ENCODE measurements around the gene SPARCL1.

SPARCL1 gene

DNA sequence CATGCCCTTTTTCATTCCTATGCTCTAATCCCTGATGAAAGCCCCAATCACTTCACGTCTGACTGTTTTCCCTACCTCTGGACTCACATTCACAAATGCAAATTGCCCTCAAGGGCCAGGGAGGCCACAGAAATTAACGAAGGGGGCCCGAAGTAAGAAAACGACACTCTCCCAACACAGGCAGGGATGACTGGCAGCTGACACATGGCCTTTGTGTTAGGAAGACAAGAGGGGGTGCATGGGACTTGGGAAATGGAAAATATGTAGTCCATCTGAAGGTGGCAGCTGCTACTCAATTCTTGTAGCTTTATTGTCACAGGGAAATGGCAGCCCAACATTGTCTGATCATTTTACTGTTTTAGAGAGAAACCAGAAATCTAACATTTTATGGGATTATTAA is 12.3 kb upstream of the SPARCL1 start:
- DNase-seq, result no peak

DNA sequence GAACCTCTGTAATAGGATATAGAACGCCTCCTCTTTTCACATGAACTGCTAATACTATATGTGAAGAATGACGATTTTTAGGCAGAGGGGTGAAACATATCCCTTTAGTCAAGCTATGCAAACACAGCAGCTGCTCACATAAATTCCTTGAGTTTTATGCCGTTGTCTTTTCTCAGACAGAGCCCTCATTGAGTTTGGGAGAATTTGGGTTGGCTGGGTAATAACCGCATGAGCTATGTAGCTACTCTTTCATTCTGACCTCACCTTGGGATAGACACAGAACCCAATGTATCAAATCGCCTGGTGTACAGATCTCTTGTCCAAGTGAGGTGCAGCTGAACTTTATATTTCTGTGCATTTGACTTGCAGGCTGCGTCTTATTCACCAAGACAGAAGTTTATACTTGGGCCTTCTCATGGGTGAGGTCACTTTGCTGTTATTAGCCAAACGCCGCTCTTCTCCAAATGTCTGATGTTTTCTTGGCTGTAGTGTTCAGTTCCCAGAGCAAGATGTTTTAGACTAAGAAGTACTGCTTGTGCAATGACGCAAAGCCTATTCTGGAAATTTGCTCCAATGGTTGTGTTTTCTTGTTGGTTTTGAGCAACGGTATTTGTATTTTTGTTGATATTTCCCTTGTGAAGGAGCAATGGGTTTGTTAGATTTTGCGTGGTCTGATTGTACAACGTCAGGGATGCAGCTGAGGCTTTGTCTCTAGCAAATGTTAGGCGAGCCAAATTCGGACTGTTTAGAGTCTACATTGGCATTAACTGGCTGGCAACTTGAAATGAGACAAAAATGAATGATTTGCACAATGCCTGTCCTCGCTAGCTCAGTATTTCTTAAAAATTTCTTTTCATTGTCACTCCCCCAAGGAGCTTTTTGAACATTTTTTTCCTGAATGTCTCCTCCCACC is 11.2 kb upstream of the SPARCL1 start:
- DNase-seq, result no peak

DNA sequence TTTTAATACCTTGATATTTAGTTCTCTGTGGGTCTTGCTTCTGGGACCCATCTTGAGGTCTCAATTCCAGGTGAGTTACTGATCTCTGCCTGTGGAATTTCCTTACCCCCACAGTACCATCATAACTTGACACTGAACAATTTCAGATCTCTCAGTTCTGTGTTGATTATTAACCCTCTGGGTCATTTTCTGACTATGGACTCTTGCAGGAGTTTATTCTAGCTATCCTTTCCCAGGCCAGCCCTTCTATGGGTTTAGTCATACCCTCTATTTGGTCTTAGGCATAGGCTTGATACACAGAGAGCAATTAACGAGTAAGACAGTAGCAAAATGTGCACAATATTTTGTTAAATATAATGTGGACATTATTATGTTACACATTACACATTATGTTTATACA is 3.7 kb upstream of the SPARCL1 start:
- DNase-seq, result no peak

DNA sequence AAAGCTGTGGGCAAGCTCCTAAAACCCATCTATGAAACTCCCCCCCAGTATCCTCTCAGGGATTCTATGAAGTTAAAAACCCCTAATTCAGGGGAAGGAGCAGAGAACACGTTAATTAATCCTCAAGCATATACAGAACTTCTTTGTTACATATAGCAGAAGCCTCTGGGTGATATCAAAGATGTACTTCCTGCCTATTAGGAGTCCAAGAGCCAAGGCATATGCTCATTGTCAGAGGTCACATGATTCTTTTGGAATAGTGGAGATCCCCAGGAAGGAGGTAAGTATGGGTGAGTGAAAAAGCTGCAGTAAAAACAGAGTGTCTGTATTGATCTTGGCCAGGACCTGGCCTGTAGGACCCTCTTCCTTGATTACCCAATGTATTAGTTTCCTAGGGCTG is 2.9 kb upstream of the SPARCL1 start:
- DNase-seq, result no peak

DNA sequence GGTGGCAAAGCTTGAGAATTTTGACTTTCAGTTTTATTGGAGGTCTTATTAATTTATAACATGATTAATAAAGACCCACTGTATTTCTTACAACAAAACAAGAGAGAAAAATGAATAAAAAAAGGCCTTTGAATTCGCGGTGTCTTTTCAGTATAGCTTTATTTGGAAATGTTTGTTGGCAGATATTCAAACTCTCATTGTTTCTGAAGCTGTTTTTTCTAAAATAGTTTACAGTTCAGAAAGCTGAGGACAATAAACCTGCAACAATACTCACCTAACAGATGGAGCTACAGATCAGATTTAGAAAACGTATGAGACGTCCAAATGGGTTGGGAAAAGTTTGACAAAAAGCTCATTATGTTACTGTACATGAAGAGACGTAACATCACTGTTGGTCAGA is 2.4 kb upstream of the SPARCL1 start:
- DNase-seq, result no peak

DNA sequence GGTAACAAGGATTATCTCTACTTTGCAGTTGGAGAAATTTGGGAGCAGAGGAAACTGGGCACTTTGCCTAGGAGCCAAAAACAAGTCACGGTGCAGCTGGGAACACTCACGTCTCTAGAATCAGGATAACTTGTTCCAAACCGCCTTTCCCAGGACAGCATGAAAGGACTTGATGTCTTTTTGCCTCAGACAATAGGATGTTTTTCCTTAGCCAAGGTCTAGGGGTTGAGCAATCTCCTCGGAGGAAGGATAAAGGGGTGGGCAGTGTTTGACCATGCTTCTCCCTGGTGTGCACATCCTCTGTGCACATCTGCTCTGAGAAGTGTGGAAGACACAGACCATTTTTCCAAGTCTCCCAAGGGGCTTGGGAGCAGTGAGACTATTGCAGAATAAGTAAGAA is 1.7 kb upstream of the SPARCL1 start:
- DNase-seq, result no peak

DNA sequence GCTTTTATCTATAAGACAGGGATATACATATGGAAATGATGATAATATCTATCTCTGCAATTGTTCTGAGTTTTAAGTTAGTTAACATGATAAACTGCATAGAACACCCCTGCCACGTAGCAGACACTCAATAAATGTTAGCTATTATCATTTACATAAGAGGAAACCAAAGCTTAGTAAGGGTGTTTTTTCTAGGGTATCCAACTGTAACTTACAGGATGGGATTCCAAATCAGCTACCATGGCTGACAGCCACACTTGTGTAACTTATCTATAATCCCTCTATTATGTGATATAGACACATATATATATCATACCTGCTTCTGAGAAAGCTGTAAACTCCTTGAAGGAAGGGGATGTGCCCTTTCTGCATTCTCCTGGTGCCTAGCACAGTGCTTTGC is 1.1 kb upstream of the SPARCL1 start:
- DNase-seq, result no peak

DNA sequence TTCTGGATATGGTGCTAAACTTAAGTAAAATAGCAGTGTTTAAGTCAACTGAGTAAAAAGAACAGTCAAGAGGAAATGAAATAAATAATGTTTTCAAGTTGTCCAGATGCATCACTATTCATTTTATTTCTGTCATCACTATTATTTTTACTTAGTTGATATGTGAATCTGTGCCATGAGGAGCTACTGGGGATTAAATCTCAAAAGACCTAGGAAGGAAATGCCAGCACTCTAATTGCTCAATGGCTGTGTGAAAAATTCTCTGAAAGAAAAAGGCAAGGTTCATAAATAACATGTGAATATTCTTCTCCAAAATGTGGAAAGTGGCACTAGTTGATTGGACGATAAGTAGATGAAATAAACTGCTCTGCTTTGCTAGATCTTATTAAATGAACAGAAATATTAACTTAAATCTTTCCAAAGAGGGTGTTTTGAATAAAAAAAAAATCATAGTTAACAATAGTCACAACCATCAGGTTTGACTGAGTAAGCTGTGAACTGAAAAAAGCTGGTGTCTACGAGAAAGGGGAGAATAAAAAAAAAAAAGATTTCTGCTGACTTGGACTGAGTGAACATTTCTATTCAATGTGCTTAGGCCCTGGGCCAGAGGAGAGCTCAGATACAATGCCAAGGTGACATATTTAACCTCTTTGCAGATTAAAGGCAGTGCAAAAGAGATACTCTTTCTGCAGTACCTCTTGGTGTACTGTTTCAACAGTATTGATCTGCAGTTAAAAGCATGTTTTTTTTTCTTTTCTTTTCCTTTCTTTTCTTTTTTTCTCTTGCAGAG is 1.6 kb downstream of the SPARCL1 start:
- no peak for DNase-seq

DNA sequence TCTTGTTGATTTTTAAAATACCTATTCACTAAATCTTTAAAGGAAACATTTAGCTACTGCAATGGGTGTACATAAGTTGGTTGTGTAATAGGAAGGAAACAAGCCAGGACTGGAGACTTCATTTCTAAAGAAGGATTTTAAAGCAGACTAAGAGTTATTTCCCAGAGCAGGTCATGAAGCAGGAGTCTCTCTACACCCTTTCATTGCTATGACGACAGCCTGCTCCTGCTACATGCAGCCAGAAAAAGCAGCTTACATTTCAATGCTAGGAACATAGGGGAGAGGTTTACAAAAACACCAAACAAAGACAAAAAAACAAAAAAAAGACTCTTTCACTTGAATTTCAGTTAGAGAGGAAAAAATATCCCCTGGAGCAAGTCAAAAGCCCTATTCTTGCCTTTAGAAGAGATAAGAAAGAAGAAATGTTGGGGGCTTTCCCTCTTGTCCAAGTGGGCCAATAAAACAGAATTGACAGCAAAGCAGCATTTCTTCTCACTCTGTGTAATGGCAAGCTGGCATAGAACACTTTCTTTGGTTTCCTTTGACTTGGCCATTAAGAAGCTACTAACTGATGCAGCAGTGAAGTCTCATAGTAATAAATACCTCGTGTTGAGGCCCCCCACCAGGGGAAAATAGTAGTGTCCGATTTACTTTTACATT is 3.4 kb downstream of the SPARCL1 start:
- DNase-seq, result peak; percentile 4 to 15

DNA sequence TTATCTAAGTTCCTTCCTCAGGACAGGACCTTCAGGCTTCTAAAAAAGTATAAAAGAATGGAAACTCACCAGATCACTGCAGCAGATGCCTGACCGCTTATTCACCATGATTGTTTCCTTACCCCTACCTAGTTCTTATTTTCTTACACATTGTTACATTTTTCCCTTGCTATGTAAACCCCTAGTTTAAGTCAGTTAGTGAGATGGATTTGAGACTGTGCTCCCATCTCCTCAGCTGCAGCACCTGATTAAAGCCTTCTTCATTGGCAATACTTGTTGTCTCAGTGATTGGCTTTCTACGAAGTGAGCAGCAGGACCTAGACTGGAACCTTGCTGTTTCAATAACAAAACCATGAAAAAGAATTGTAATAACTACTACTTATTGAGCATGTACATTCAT is 4.7 kb downstream of the SPARCL1 start:
- no peak for DNase-seq

DNA sequence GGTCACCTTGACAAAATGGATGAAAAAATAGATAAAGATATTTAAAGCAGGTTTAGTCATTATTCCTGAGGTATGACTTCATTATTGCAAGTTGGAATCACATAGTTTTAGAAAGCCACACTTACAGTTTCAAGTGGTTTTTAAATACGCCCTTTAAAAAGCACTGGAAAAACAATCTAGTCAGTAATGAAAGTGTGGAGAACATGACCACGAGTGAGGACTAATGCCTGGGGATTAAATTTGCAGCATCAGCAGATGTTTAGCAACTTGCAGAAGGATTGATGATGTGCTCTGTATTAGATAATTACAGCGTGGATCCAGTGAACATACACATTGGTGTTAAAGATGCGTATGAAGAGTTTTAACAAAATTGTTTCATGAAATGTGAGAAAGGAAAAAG is 5.9 kb downstream of the SPARCL1 start:
- DNase-seq, result no peak

DNA sequence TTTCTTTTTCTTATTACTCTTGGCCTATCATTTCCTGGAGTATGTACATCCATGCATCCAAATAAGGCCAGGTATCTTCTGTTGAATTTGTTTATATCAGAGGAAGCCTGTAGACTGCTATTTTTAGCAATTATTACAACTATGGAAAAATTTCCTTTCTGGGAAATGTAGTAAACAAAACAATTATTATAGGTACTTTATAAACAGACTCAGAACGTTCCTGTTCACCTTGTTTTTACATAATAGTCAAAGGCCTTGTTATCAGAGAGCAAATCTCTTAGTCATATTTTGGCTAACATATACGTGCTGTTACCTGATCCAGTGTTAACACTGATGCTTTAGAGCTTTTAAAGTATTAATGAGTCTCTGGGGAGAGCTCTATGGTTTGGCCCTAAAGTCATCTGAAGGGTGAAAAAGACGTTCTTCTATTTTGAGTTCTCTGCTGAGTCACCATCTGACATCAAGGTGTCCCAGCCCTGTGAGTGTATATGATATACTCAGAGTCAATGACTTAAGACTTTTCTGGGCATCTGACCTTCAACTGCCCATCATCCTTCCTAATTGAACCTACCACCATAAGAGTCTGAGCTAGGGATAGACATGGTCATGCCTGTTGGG is 7.3 kb downstream of the SPARCL1 start:
- no peak for DNase-seq

DNA sequence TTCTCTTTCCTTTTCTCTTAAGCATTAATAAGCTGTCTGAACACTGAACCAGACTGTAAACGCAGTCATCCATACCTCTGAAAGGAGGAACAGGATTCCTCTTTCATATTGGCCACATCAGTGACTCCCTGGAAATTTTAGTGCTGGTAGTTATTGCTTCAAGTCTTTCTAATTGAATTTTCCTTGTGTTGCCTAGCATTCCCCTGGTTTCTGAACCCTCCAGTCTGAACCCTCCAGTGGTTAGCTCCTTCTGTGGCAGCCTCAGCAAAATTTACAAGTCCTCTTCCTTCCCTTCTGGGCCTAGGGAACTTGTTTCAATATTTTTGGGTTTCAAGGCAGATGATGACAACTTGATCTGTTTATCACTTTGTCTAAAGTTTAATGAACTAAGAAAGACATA is 7.9 kb downstream of the SPARCL1 start:
- DNase-seq, result no peak

DNA sequence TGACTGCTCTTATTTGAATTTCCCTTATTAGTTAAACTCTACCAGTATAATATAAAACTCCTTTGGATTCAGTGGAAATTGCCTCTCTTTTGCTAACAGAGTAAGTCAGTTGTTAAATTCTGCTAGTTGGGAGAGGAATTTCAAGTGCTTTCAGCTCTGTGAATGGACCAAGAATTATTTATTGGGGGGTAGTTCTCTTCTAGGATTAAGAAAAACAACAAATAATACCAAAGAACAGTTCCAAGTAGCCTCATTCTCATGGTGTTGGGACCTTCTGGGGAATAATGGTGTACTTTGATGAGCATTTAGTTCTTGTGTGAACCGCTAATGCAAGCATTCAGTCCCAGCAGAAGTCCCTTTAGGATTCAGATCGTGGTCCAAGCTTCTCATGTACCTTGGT is 11.6 kb downstream of the SPARCL1 start:
- DNase-seq, result no peak

DNA sequence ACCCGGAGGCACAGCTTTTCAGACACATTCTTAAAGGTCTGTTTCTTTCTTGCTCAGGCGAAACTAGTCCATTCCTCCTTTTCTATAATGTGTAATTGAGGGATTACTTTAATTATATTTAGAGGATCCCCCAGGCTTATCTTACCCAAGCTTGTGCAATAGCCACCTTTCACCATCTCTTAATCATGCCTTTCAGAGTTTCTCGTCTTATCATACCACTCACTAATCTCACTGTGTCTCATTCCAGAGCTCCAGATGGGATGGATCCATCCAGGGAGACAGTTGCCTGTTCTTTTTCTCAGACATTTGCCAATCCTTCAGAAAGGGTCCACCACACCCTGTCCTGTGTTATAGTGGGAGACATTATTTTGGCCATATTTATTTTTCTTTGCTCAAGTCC is 12.5 kb downstream of the SPARCL1 start:
- DNase-seq, result no peak

DNA sequence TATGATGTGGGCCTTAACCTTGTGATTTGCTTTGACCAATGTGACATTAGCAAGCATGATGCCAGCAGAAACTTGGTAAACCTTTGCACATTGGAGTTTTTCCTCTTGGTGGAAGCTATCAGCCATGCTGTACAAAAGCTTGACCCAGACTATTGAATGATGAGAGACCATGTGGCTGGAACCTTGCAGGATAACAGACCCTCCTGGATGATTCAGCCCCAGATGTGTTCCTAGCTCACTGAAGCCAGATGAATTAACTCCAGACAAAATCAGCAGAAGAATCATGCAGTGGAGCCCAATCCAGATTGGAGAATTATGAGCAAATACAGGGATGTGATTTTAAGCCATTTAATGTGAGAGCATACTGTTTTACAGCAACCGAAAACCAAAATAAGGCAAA is 16.8 kb downstream of the SPARCL1 start:
- DNase-seq, result no peak

DNA sequence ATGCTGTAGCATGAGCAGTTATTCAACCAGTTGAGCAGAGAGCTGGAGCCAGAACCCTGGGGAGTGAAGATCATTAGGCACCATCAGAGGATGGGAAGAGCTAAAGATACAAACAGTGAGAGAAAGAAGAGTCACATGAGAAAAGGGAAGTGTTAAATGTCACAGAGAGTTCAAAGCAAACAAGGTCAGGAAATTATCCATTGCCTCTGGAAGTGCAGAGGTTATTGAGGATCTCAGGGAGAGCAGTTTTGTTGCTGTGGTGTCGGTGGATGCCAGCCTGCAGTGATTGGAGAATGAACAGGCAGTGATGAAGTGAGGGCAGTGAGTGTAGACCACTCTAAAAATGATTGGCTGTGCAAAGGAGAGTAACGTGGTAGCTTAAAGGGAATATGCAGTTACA is 17.7 kb downstream of the SPARCL1 start:
- DNase-seq, result peak in 1 of 2 experiments; percentile 1

DNA sequence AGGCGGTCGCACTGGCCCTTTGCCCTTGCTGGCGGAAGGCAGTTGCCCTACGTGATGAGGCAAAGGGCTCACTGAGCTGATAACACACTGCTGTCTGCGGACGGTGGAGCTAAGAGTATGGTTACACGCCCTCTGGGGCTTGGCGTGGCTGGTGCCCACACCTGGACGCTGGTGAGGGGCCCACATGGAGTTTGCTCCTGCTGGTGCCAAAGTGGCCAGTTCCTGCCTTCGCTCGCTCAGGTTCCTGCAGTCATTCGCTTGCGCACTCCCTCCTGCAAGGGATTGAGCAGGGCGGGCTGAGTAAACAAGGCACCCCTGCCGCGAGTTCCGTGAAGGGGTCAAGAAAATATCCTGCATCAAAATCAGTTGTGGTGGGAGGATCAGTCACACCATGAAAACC is 18.4 kb downstream of the SPARCL1 start:
- no peak for DNase-seq

DNA sequence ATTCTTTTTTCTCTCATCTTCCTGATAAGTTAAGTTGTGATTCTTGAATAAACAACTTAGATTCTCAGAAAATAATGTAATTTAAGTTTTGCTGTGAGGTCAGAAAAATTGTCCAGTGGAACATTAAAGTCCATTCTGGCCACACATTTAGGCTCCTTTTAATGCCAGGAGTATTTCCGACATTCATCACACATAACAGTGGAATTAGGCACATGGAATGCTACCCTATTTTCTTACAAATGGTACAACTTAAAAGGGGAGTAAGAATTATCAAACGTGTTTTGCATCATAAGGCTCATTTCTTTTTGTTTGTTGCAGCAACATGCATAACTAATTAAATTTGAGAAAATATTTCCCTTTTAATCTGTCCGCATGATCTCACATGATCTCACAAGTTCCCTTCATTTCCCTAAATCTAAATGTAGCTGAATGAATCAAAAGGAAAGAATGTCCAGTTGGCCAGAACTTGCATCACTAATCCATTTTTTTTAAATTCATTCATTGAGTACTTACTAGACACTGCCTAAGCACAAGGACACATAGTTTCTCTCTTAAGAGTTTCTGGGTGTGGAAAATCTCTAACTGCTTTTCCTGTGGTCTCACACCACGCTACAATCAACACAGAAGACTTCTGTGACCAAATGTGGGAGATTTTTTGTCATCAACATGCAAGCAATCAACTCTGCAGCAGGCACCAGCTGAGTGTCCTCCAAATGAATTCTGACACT is 22.0 kb downstream of the SPARCL1 start:
- DNase-seq, result no peak

DNA sequence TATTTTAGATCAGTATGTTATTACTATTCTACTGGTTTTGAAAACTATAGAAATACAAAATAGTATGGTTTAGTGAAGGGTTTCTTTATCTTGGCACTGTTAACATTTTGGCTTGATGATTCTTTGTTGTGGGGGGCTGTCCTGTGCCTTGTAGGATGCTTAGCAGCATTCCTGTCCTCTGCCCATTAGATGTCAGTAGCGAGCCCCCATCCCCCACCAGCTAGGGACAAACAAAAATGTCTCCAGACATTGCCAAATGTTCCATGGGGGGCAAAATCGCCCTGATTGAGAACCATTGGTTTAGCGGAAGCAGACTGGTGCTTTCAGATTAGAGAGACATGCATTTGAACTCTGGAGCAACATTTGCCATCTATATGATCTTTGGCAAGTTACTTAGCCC is 23.3 kb downstream of the SPARCL1 start:
- DNase-seq, result peak in 1 of 2 experiments; percentile 20

DNA sequence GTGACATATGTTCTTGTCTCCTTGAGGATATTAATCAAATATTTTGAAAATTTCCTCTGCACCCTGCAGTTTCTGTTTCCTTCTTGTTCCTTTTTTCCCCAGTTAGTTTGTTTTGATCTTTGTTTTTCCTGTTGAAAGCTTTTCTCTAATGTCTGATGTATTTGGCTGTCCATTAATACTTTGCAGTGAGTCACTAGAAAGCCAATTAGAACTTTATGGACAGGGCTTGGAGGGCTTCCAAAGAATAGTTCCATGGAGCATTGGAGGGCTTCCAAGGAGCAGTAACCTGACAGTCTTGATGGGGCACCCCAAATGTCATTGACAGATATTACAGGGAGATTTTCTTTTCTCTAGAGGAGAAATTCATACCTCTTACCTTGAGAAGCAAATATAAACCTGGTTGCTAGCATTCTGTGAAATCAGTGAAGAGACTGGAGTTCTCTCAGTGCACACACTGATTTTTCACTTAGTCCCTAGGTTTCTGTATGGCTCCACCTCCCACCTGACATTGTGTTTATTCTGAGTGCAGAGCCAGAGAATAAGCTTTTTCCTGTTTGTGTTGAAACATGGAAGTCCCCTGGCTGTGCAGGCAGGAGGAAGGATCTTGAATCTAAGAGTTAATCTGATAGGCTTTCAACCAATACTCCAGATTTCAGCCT is 26.5 kb downstream of the SPARCL1 start:
- no peak for DNase-seq

DNA sequence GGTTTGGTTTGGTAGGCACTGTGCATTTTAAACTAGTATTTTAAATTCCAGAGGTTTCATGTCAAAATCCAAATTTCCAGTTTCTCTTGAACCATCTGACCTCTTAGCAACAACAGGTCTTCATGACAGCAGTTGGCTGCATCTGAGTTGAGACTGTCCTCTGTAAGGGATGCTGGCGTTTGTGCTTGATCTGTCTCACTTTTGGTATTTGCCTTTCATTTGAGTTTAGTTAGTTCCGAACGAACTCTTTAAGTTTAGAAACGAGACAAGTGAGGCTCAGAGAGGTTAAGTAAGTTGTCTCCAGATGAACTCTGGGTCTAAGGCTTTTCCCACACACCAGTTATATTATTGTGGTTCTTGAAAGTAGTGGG is 29.1 kb downstream of the SPARCL1 start:
- no peak for DNase-seq

All from Kasumi-1 (cell line).